Neural cell (in vitro differentiated cells): Measurements from ENCODE around the gene EYA2. TPM values are rescaled to one million over a fixed set of nuclear protein-coding genes. Genes with fewer than 3 reads are reported as not detected.

ENCODE experiments used
- H2AFZ ChIP-seq: fragments of 200-600, 300-800 bp; sonication (generic), shearing (Covaris generic); 2 replicates; pipeline ENCODE4 v1.6.0; 2014; ENCODE audit warnings: low read depth, mild to moderate bottlenecking, antibody characterized with exemption, low read length, moderate library complexity
- H3F3A ChIP-seq: fragments of 200-600 bp; shearing (Covaris generic); 2 replicates; pipeline ENCODE4 v1.6.1; 2016; ENCODE audit warnings: mild to moderate bottlenecking, moderate library complexity, mixed read lengths, antibody characterized with exemption, low read length; ENCODE audit not compliant: insufficient read depth, poor library complexity, severe bottlenecking
- H3K27ac ChIP-seq: fragments of 200-600, 300-800 bp; sonication (generic), shearing (Covaris generic); 2 replicates; pipeline ENCODE4 v1.5.1; 2014; ENCODE audit warnings: mild to moderate bottlenecking, low read length, moderate library complexity
- H3K27me3 ChIP-seq: fragments of 300-800, 200-600 bp; sonication (generic), shearing (Covaris generic); 2 replicates; pipeline ENCODE4 v1.6.0; 2014; ENCODE audit warnings: mild to moderate bottlenecking, low read depth, low read length, moderate library complexity; ENCODE audit not compliant: insufficient read depth
- H3K36me3 ChIP-seq: fragments of 300-800, 200-600 bp; sonication (generic), shearing (Covaris generic); 2 replicates; pipeline ENCODE4 v1.5.1; 2014; ENCODE audit warnings: mild to moderate bottlenecking, antibody characterized with exemption, low read length, moderate library complexity; ENCODE audit not compliant: insufficient read depth
- H3K4me2 ChIP-seq: fragments of 300-800, 200-600 bp; sonication (generic), shearing (Covaris generic); 2 replicates; pipeline ENCODE4 v1.6.0; 2014; ENCODE audit warnings: mild to moderate bottlenecking, low read length
- H3K4me3 ChIP-seq: fragments of 300-800, 200-600 bp; sonication (generic), shearing (Covaris generic); 2 replicates; pipeline ENCODE4 v1.5.1; 2014; ENCODE audit warnings: mild to moderate bottlenecking, low read length, moderate library complexity
- H3K79me2 ChIP-seq: fragments of 200-600 bp; shearing (Covaris generic); replicated peaks from 2 replicates; pipeline ENCODE4 v1.6.0; 2014; ENCODE audit warnings: mild to moderate bottlenecking, low read length, moderate library complexity; ENCODE audit not compliant: insufficient read depth
- H3K9ac ChIP-seq: fragments of 300-800, 200-600 bp; sonication (generic), shearing (Covaris generic); 2 replicates; pipeline ENCODE4 v1.6.1; 2016; ENCODE audit warnings: mild to moderate bottlenecking, low read length, mixed read lengths
- H3K9me2 ChIP-seq: fragments of 200-600 bp; shearing (Covaris generic); 2 replicates; pipeline ENCODE4 v1.6.1; 2016; ENCODE audit warnings: mild to moderate bottlenecking, low read length, mixed read lengths; ENCODE audit not compliant: insufficient read depth
- H3K9me3 ChIP-seq: fragments of 200-600, 300-800 bp; sonication (generic), shearing (Covaris generic); 2 replicates; pipeline ENCODE4 v1.6.1; 2016; ENCODE audit warnings: mild to moderate bottlenecking, mixed run types, low read length, moderate library complexity, mixed read lengths
- H4K20me1 ChIP-seq: fragments of 200-600 bp; shearing (Covaris generic); 2 replicates; pipeline ENCODE4 v1.6.1; 2016; ENCODE audit warnings: mild to moderate bottlenecking, mixed run types; ENCODE audit not compliant: insufficient read depth
- EP300 ChIP-seq: fragments of 450-650 bp; conservative IDR thresholded peaks from 2 replicates; pipeline ENCODE4 v1.6.1; 2014; ENCODE audit warnings: antibody characterized with exemption, mild to moderate bottlenecking, moderate library complexity; ENCODE audit not compliant: poor library complexity, severe bottlenecking
- EZH2 ChIP-seq: fragments of 200-600, 300-800 bp; shearing (Covaris generic), sonication (generic); IDR thresholded peaks from 2 replicates; pipeline ENCODE4 v1.6.1; 2014; ENCODE audit warnings: antibody characterized with exemption, low read length, borderline replicate concordance, mild to moderate bottlenecking; ENCODE audit not compliant: insufficient read depth, poor library complexity, severe bottlenecking
- MXI1 ChIP-seq: fragments of 450-650 bp; conservative IDR thresholded peaks from 2 replicates; pipeline ENCODE4 v1.6.1; 2014; ENCODE audit warnings: antibody characterized with exemption, mild to moderate bottlenecking; ENCODE audit not compliant: poor library complexity, severe bottlenecking
- POLR2AphosphoS5 ChIP-seq: IDR thresholded peaks from 2 replicates; pipeline ENCODE4 v1.6.1; 2012
- RAD21 ChIP-seq: fragments of 450-650 bp; conservative IDR thresholded peaks from 2 replicates; pipeline ENCODE4 v1.6.1; 2014; ENCODE audit warnings: antibody characterized with exemption, mild to moderate bottlenecking, moderate library complexity
- SMC3 ChIP-seq: fragments of 450-650 bp; conservative IDR thresholded peaks from 2 replicates; pipeline ENCODE4 v1.6.1; 2014; ENCODE audit warnings: antibody characterized with exemption, mild to moderate bottlenecking, moderate library complexity; ENCODE audit not compliant: poor library complexity
- TAF1 ChIP-seq: IDR thresholded peaks from 2 replicates; pipeline ENCODE4 v1.6.1; 2012; ENCODE audit warnings: low read depth
- polyA plus RNA-seq: library from polyadenylated mRNA; depleted of rRNA; stranded (reverse); fragments of >200 nt; gene quantifications from 2 replicates; pipeline ENCODE4 v1.2.3, GENCODE V29; 2014
- TF ChIP-seq, protein P1 (sequence below): fragments of 450-650 bp; IDR thresholded peaks from 2 replicates; pipeline ENCODE4 v1.5.1; 2014; ENCODE audit warnings: antibody characterized with exemption, mild to moderate bottlenecking, moderate library complexity; ENCODE audit not compliant: poor library complexity, severe bottlenecking
- TF ChIP-seq, protein P2 (sequence below): IDR thresholded peaks from 2 replicates; pipeline ENCODE4 v1.6.1; 2012; ENCODE audit warnings: borderline replicate concordance

The EYA2 gene
- polyA plus RNA-seq, 1 donor from 2014 or later: 0.88 TPM

DNA sequence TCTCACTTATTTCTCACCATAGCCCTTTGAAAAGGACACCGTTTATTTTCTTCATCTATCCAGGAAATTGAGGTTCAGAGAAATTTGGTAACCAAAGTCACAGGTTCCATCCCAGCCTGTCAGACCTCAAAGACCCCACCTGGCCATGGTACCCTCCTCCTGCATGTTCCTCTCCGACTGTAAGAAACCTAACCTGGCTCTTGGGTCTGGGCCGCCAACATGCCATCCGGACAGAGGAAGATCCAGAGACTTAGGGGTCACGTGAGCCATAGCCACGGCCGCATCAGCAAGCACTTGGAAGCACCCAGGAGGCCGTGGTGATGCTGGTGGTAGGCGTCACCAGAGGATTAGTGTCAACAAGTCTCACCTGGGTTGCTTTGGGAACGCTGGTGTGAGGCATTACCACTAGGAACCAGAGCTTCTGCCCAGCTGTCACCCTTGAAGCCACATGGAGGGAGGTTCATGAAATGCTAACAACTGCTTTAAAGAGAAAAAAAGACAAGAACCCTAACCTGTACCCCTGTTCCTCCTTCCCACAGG, 177.1 kb downstream of the EYA2 start:
- H3K27ac ChIP-seq: no peak overlapping the region
- no peak overlapping the region for H2AFZ ChIP-seq
- H3K4me2 ChIP-seq: no peak overlapping the region
- no peak for TF ChIP-seq EP300
- TF ChIP-seq, protein P1, sequence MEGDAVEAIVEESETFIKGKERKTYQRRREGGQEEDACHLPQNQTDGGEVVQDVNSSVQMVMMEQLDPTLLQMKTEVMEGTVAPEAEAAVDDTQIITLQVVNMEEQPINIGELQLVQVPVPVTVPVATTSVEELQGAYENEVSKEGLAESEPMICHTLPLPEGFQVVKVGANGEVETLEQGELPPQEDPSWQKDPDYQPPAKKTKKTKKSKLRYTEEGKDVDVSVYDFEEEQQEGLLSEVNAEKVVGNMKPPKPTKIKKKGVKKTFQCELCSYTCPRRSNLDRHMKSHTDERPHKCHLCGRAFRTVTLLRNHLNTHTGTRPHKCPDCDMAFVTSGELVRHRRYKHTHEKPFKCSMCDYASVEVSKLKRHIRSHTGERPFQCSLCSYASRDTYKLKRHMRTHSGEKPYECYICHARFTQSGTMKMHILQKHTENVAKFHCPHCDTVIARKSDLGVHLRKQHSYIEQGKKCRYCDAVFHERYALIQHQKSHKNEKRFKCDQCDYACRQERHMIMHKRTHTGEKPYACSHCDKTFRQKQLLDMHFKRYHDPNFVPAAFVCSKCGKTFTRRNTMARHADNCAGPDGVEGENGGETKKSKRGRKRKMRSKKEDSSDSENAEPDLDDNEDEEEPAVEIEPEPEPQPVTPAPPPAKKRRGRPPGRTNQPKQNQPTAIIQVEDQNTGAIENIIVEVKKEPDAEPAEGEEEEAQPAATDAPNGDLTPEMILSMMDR: no peak
- no peak for TF ChIP-seq TAF1
- no peak for TF ChIP-seq EZH2
- no peak for TF ChIP-seq MXI1
- TF ChIP-seq SMC3: no peak
- TF ChIP-seq, protein P2, sequence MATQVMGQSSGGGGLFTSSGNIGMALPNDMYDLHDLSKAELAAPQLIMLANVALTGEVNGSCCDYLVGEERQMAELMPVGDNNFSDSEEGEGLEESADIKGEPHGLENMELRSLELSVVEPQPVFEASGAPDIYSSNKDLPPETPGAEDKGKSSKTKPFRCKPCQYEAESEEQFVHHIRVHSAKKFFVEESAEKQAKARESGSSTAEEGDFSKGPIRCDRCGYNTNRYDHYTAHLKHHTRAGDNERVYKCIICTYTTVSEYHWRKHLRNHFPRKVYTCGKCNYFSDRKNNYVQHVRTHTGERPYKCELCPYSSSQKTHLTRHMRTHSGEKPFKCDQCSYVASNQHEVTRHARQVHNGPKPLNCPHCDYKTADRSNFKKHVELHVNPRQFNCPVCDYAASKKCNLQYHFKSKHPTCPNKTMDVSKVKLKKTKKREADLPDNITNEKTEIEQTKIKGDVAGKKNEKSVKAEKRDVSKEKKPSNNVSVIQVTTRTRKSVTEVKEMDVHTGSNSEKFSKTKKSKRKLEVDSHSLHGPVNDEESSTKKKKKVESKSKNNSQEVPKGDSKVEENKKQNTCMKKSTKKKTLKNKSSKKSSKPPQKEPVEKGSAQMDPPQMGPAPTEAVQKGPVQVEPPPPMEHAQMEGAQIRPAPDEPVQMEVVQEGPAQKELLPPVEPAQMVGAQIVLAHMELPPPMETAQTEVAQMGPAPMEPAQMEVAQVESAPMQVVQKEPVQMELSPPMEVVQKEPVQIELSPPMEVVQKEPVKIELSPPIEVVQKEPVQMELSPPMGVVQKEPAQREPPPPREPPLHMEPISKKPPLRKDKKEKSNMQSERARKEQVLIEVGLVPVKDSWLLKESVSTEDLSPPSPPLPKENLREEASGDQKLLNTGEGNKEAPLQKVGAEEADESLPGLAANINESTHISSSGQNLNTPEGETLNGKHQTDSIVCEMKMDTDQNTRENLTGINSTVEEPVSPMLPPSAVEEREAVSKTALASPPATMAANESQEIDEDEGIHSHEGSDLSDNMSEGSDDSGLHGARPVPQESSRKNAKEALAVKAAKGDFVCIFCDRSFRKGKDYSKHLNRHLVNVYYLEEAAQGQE: no peak
- TF ChIP-seq RAD21: no peak
- TF ChIP-seq POLR2AphosphoS5: no peak
- H3K79me2 ChIP-seq: no peaks in the 10 kb centered on the region
- no peaks in the 10 kb centered on the region for H3F3A ChIP-seq
- no peaks in the 10 kb centered on the region for H4K20me1 ChIP-seq
- no peaks in the 10 kb centered on the region for H3K27me3 ChIP-seq
- no peak overlapping the region for H3K9ac ChIP-seq
- no peaks in the 10 kb centered on the region for H3K36me3 ChIP-seq
- no peaks in the 10 kb centered on the region for H3K9me2 ChIP-seq
- no peak overlapping the region for H3K4me3 ChIP-seq
- peaks cover 10% of the 10 kb centered on the region for H3K9me3 ChIP-seq

DNA sequence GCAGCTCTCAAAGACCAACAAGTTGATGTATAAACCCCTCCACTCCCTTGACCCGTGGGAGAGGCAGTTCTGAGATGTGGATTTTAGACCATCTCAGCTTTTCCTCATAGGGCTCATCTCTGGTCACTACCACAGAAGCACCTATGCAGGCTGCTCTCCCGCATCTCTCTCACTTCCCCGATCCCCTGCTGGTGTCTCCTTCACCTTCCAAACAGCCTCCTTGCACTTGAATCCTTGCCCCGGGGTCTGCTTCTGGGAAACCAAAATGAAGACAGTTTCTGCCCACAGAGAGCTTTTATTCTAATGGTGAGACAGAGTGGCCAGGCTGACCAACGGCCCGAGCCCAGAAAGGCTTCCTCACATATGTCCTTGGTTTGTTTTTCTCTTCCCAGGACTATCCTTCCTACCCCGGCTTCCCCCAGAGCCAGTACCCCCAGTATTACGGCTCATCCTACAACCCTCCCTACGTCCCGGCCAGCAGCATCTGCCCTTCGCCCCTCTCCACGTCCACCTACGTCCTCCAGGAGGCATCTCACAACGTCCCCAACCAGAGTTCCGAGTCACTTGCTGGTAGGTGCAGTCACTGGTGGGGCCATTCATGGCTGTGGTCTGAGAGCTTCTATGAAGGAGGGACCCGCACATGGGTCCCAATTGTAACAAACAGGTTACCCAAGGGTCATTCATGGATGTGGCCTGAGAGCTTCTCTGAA, 179.3 kb downstream of the EYA2 start:
- no peak overlapping the region for H2AFZ ChIP-seq
- no peak overlapping the region for H3K9ac ChIP-seq
- H3K79me2 ChIP-seq: no peaks in the 10 kb centered on the region
- no peaks in the 10 kb centered on the region for H3K9me2 ChIP-seq
- H3K9me3 ChIP-seq: no peaks in the 10 kb centered on the region
- TF ChIP-seq MXI1: no peak
- TF ChIP-seq, protein P2: no peak
- TF ChIP-seq SMC3: no peak
- TF ChIP-seq RAD21: no peak
- no peak for TF ChIP-seq EP300
- TF ChIP-seq, protein P1: no peak
- TF ChIP-seq EZH2: no peak
- no peak for TF ChIP-seq TAF1
- TF ChIP-seq POLR2AphosphoS5: no peak
- no peaks in the 10 kb centered on the region for H3F3A ChIP-seq
- H3K4me3 ChIP-seq: no peak overlapping the region
- no peaks in the 10 kb centered on the region for H3K27me3 ChIP-seq
- no peak overlapping the region for H3K27ac ChIP-seq
- no peaks in the 10 kb centered on the region for H3K36me3 ChIP-seq
- H4K20me1 ChIP-seq: no peaks in the 10 kb centered on the region
- H3K4me2 ChIP-seq: no peak overlapping the region
